HL-60 (cell line): Measurements from ENCODE around the gene MYMK.

Source experiments
- DNase-seq, 2 experiments: peaks; one replicate each; pipeline ENCODE4 v3.0.0-alpha.2; 2010 to 2020; ENCODE audit warnings: low read depth in 1 of 2, low spot score in 1 of 2
- H3K27ac ChIP-seq: fragments of 250-450 bp; sonication (Bioruptor Pico); replicated peaks from 2 replicates; pipeline ENCODE4 v1.5.1; 2020; ENCODE audit warnings: mild to moderate bottlenecking, moderate library complexity
- H3K27me3 ChIP-seq: fragments of 250-450 bp; sonication (Bioruptor Pico); 2 replicates; pipeline ENCODE4 v1.5.1; 2021; ENCODE audit warnings: mild to moderate bottlenecking, moderate library complexity; ENCODE audit not compliant: insufficient read depth, poor library complexity, severe bottlenecking
- H3K4me3 ChIP-seq: replicated peaks from 2 replicates; pipeline ENCODE4 v1.5.1; 2011; ENCODE audit warnings: mild to moderate bottlenecking, control low read depth, low read length; ENCODE audit not compliant: insufficient read depth
- GABPA ChIP-seq: IDR thresholded peaks from 2 replicates; pipeline ENCODE4 v1.6.1; 2012; ENCODE audit warnings: low read depth
- POLR2AphosphoS5 ChIP-seq: IDR thresholded peaks from 2 replicates; pipeline ENCODE4 v1.6.1; 2012; ENCODE audit warnings: low read depth
- REST ChIP-seq: IDR thresholded peaks from 2 replicates; pipeline ENCODE4 v1.6.1; 2012; ENCODE audit warnings: low read depth; ENCODE audit not compliant: insufficient replicate concordance
- SPI1 ChIP-seq: IDR thresholded peaks from 2 replicates; pipeline ENCODE4 v1.6.1; 2012; ENCODE audit warnings: low read depth, mild to moderate bottlenecking, borderline replicate concordance
- TF ChIP-seq, protein P1 (sequence below): IDR thresholded peaks from one replicate; pipeline ENCODE4 v1.5.1; 2011; ENCODE audit warnings: low read length, control low read depth, inconsistent platforms; ENCODE audit not compliant: insufficient read depth

The MYMK gene

DNA sequence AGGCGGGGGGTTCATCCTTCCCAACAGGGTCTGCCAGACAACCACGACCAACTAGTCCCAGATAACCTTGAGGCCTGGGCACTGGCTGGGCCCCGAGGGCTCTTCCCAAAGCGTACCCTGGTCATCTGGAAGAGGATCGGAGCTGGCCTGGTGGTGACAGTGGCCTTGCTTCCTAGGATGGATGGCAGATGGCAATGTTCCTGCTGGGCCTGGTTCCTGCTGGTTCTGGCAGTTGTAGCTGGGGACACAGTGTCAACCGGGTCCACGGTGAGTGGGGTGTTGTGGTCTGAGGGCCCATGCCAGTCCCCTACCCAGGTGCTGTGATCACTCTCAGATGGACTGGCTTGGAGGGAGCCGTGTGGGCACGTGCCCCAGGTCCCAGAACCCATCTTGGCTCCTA is 11.8 kb upstream of the MYMK start:
- TF ChIP-seq POLR2AphosphoS5, result no peak
- TF ChIP-seq, protein P1, sequence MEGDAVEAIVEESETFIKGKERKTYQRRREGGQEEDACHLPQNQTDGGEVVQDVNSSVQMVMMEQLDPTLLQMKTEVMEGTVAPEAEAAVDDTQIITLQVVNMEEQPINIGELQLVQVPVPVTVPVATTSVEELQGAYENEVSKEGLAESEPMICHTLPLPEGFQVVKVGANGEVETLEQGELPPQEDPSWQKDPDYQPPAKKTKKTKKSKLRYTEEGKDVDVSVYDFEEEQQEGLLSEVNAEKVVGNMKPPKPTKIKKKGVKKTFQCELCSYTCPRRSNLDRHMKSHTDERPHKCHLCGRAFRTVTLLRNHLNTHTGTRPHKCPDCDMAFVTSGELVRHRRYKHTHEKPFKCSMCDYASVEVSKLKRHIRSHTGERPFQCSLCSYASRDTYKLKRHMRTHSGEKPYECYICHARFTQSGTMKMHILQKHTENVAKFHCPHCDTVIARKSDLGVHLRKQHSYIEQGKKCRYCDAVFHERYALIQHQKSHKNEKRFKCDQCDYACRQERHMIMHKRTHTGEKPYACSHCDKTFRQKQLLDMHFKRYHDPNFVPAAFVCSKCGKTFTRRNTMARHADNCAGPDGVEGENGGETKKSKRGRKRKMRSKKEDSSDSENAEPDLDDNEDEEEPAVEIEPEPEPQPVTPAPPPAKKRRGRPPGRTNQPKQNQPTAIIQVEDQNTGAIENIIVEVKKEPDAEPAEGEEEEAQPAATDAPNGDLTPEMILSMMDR, result no peak
- Histone ChIP-seq H3K27me3 (peaks cover 25% of the 10 kb centered on the region), H3K27ac (no peak overlapping the region), H3K4me3 (no peak overlapping the region)
- DNase-seq, result no peak

- Histone ChIP-seq H3K4me3 (no peak overlapping the region), H3K27ac (no peak overlapping the region), H3K27me3 (peaks cover 25% of the 10 kb centered on the region)
- TF ChIP-seq POLR2AphosphoS5, result no peak
- TF ChIP-seq, protein P1, result no peak
- no peak for DNase-seq
Measured at GRCh38 chr9:133536080-133536479, 11.3 kb upstream of the MYMK start.

DNA sequence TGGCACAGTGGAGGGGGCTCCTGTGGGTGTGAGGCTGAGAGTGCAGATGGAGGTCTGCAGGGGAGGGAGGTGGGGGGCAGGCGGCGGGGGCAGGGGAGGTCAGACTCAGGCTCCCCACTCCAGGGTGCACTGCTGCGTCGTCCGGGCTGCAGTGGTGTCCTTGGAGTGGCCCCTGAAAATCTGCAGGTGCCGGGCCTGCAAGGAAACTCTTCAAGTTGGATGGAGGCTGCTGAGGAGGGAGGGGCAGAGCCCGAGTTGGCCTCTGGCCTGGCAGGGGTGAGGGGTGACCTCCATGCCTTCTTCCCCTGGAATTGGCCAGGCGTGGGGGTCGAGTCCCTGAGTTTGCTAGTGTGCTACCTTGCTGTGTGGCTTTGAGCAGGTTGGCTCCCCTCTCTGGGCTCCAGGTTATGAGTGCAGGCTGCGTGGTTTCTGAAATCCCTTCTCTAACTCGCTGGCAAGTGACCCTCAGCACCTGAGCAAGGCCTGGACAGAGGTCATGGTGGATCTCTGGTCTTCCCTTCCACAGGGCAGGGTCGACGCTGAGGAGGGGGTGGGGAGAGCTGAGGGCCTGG is 10.6 kb upstream of the MYMK start:
- Histone ChIP-seq H3K27me3 (peaks cover 25% of the 10 kb centered on the region), H3K4me3 (no peak overlapping the region), H3K27ac (no peak overlapping the region)
- no peak for DNase-seq
- no peak for TF ChIP-seq GABPA
- no peak for TF ChIP-seq POLR2AphosphoS5
- no peak for TF ChIP-seq REST
- no peak for TF ChIP-seq SPI1
- TF ChIP-seq, protein P1, result no peak

DNA sequence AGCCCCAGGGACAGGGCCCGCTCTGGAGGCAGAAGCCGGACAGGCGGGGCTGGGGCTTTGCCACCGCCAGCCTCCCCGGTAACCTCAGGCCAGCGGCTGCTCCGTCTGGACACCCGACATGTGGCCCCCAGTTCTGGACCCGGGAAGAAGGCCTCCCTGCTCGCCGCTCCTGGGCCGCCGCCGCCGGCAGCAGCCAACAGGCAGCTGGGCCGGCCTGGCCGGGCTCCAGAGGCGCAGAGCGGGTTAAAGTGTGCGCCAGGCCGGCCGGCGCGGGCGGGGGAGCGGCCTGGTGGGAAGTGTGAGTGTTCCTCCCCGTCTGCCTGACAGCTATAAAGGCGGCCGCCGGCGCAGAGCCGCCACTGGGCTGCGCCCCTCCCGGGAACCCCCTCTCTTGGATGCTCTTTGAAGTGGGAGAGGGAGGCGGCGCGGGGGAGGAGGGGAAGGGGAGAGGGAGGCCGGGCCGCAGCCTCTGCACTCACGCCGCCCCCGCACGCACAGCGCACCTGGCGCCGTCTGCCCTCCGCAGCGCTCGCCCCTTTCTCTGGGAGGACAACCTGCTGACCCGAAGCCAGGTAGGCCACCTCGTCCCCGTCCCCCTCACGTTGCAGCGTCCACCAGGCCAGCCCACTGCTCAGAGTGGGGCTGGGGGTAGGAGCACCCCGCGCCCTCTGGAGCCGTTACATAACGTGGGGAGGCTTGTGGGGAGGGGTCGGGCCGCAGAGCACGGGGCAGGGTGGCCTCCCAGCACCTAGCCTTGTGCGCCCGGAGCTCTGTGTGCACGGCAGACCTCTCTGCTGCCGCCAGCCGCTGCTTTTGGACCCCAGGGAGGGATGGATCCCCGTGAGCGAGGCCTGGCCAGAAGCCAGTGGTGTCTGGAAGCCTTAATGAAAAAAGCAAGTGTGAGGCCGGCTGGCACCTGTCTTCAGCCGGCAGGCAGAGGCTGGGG is 9.9 kb upstream of the MYMK start, which contains the start of gene ADAMTSL2:
Gene ADAMTSL2, plus strand, starts transcription at position 359 of the 946 bp plus-strand sequence. CDS start 2,009 bp downstream, outside the sequence.
- H3K4me3 ChIP-seq, result no peak within 1 kb of the TSS

More for the DNA sequence above, 9.9 kb upstream of the MYMK start, which contains the start of gene ADAMTSL2:
- Histone ChIP-seq H3K27ac (no peak within 1 kb of the TSS), H3K27me3 (peaks cover 25% of the 10 kb centered on the region)
- TF ChIP-seq REST (no peak), SPI1 (no peak), GABPA (no peak), POLR2AphosphoS5 (no peak)
- TF ChIP-seq, protein P1, result no peak
- no peak for DNase-seq
